ENCODE measurements around the gene POLL.

POLL gene

GRCh38 chr10:101617102-101617823, 29.2 kb upstream of the POLL start:
- no peak overlapping the region for H3K4me3 ChIP-seq (ENCODE audit: low read depth, low read length)
- TF ChIP-seq CTCF (IDR thresholded peaks at IDR 0.05; ENCODE audit: insufficient read depth, low read length, missing control alignments): no peak
- ChIA-PET POLR2A (no interaction called here), CTCF (interaction anchor here (0.6 to 3.6 kb wide), 9 partner anchors 9 to 164 kb away, joined by 3 to 16 read pairs (median 3); no protein-coding TSS in a partner anchor)
- DNase-seq (ENCODE audit: low read depth, low spot score): no peak

GRCh38 chr10:101616415-101617101, 28.5 kb upstream of the POLL start:
- CTCF ChIA-PET: interaction anchor here (0.6 to 3.6 kb wide), 12 partner anchors 8 to 455 kb away, joined by 3 to 16 read pairs (median 4); no protein-coding TSS in a partner anchor
- TF ChIP-seq CTCF (IDR thresholded peaks at IDR 0.05; ENCODE audit: insufficient read depth, low read length, missing control alignments): no peak
- no peak for DNase-seq (ENCODE audit: low read depth, low spot score)
- H3K4me3 ChIP-seq (ENCODE audit: low read depth, low read length): no peak overlapping the region
- POLR2A ChIA-PET: no interaction called here

GRCh38 chr10:101615525-101616116, 27.6 kb upstream of the POLL start:
- no peak overlapping the region for H3K4me3 ChIP-seq (ENCODE audit: low read depth, low read length)
- DNase-seq (ENCODE audit: low read depth, low spot score): no peak
- ChIA-PET CTCF (interaction anchor here (0.9 to 3.6 kb wide), 5 partner anchors 11 to 454 kb away, joined by 3 to 16 read pairs (median 4); no protein-coding TSS in a partner anchor), POLR2A (no interaction called here)
- no peak for TF ChIP-seq CTCF (IDR thresholded peaks at IDR 0.05; ENCODE audit: insufficient read depth, low read length, missing control alignments)

GRCh38 chr10:101614663-101615524, 26.8 kb upstream of the POLL start:
- ChIA-PET POLR2A (no interaction called here), CTCF (interaction anchor here (1.3 to 3.6 kb wide), 3 partner anchors 10 to 166 kb away, joined by 3 to 16 read pairs (median 6); no protein-coding TSS in a partner anchor)
- no peak for TF ChIP-seq CTCF (IDR thresholded peaks at IDR 0.05; ENCODE audit: insufficient read depth, low read length, missing control alignments)
- DNase-seq (ENCODE audit: low read depth, low spot score): no peak
- no peak overlapping the region for H3K4me3 ChIP-seq (ENCODE audit: low read depth, low read length)

- H3K4me3 ChIP-seq (ENCODE audit: low read depth, low read length): no peak overlapping the region
- ChIA-PET CTCF (interaction anchor here (2.4 to 14.6 kb wide), 2 partner anchors 11 to 167 kb away, joined by 13 to 265 read pairs; partner anchors contain the start of gene NPM3), POLR2A (no interaction called here)
- no peak for DNase-seq (ENCODE audit: low read depth, low spot score)
- TF ChIP-seq CTCF (IDR thresholded peaks at IDR 0.05; ENCODE audit: insufficient read depth, low read length, missing control alignments): no peak
Measured at GRCh38 chr10:101613646-101614045, 25.6 kb upstream of the POLL start.

Data from AG04449 (cell line).